Gastroesophageal sphincter (tissue), 4 donors: ENCODE measurements around the gene OR51A4. TPM values are rescaled to one million over a fixed set of nuclear protein-coding genes. Genes with fewer than 3 reads are reported as not detected.
"Not testable (repeated sequence)": the region's sequence is repeated elsewhere in the genome, so short reads cannot be mapped to it uniquely, and the experiment has no call there.

Source experiments
- ATAC-seq: fragments of 150-250 bp; one replicate; pipeline ENCODE4 v1.9.1; 2016; ENCODE audit warnings: mild to moderate bottlenecking, moderate library complexity
- H3K27ac ChIP-seq, 4 donors: fragments of 200-600 bp; sonication (generic) in 3 of 4; 1 replicate in 3 of 4; 2 replicates in 1 of 4; pipeline ENCODE4 v1.5.1; 2016 to 2019
- H3K27me3 ChIP-seq: fragments of 200-600 bp; sonication (generic); one replicate; pipeline ENCODE4 v1.5.1; 2019
- H3K36me3 ChIP-seq, 2 donors: fragments of 200-600 bp; sonication (generic); one replicate each; pipeline ENCODE4 v1.5.1; 2019; ENCODE audit warnings: control low read depth in 1 of 2
- H3K4me1 ChIP-seq, 3 donors: fragments of 200-600 bp; sonication (generic); 1 replicate in 2 of 3; 2 replicates in 1 of 3; pipeline ENCODE4 v1.5.1; 2016 to 2019; ENCODE audit warnings: control low read depth in 2 of 3
- H3K4me3 ChIP-seq, 2 donors: fragments of 200-600 bp; sonication (generic); one replicate each; pipeline ENCODE4 v1.5.1; 2019; ENCODE audit warnings: mild to moderate bottlenecking in 1 of 2, moderate library complexity in 1 of 2
- H3K9me3 ChIP-seq, 3 donors: fragments of 200-600 bp; sonication (generic); one replicate each; pipeline ENCODE4 v1.5.1; 2017 to 2019; ENCODE audit warnings: control low read depth in 2 of 3
- CTCF ChIP-seq, 4 experiments: fragments of 200-600 bp in 2 of 4; fragments of 450-650 bp in 2 of 4; sonication (generic) in 1 of 4; IDR thresholded peaks; one replicate each; pipeline ENCODE4 v1.5.1; 2017 to 2019; ENCODE audit warnings: antibody characterized with exemption in 4 of 4, mild to moderate bottlenecking in 2 of 4, moderate library complexity in 2 of 4
- EP300 ChIP-seq: sonication (generic); formaldehyde crosslinking; IDR thresholded peaks from one replicate; pipeline ENCODE4 v1.6.1; 2017; ENCODE audit warnings: antibody characterized with exemption, mild to moderate bottlenecking
- POLR2A ChIP-seq, 2 donors: fragments of 450-650 bp; IDR thresholded peaks; one replicate each; pipeline ENCODE4 v1.6.1; 2017; ENCODE audit warnings: antibody characterized with exemption in 2 of 2, mild to moderate bottlenecking in 2 of 2, moderate library complexity in 1 of 2
- POLR2AphosphoS5 ChIP-seq: sonication (generic); formaldehyde crosslinking; IDR thresholded peaks from one replicate; pipeline ENCODE4 v1.6.1; 2017; ENCODE audit warnings: antibody characterized with exemption
- WGBS, 2 donors: methylation state at CpG; one replicate each; pipeline ENCODE4 v1.1.5; 2018; ENCODE audit warnings: low coverage in 1 of 2; 5-methylcytosine and 5-hydroxymethylcytosine counted together
- total RNA-seq, 4 donors: library from RNA; depleted of rRNA; stranded (reverse); fragments of >200 nt; gene quantifications; one replicate each; pipeline ENCODE4 v1.1.0, GENCODE V29; 2016

OR51A4 gene
- total RNA-seq, 4 donors from 2014 or later = not detected

GRCh38 chr11:4979036-4979435, 31.6 kb upstream of the OR51A4 start:
- Histone ChIP-seq H3K4me3 (no peak overlapping the region), H3K27ac (no peak overlapping the region), H3K9me3 (no peaks in the 10 kb centered on the region), H3K27me3 (no peaks in the 10 kb centered on the region), H3K36me3 (no peaks in the 10 kb centered on the region), H3K4me1 (no peaks in the 10 kb centered on the region)
- TF ChIP-seq CTCF (IDR thresholded peaks at IDR 0.05) (no peak), POLR2AphosphoS5 (no peak), POLR2A (IDR thresholded peaks at IDR 0.05) (no peak), EP300 (no peak)
- ATAC-seq = no peak
- 45% methylated on average over 3 of the region's 3 CpGs for WGBS, 2 donors

- H3K4me3 ChIP-seq = no peak overlapping the region
- WGBS, 2 donors = 81 to 86% methylated on average over 4 to 5 of the region's 5 CpGs
- TF ChIP-seq POLR2AphosphoS5 = no peak
- no peak for TF ChIP-seq CTCF (IDR thresholded peaks at IDR 0.05)
- TF ChIP-seq EP300 = no peak
- no peak for TF ChIP-seq POLR2A (IDR thresholded peaks at IDR 0.05)
These were observed 28.0 kb upstream of the OR51A4 start for GRCh38 chr11:4975436-4975835.

GRCh38 chr11:4962816-4963215, 15.4 kb upstream of the OR51A4 start:
- Histone ChIP-seq H3K36me3 (no peaks in the 10 kb centered on the region), H3K4me3 (no peak overlapping the region), H3K27me3 (no peaks in the 10 kb centered on the region), H3K9me3 (no peaks in the 10 kb centered on the region), H3K27ac (no peak overlapping the region), H3K4me1 (no peaks in the 10 kb centered on the region)
- 25 to 33% methylated on average over 1 of the region's 1 CpG for WGBS, 2 donors
- TF ChIP-seq POLR2A (IDR thresholded peaks at IDR 0.05) = no peak
- no peak for TF ChIP-seq EP300
- TF ChIP-seq POLR2AphosphoS5 = no peak
- TF ChIP-seq CTCF (IDR thresholded peaks at IDR 0.05) = no peak
- ATAC-seq = no peak

More at GRCh38 chr11:4975436-4975835, 28.0 kb upstream of the OR51A4 start:
- Histone ChIP-seq H3K27me3 (no peaks in the 10 kb centered on the region), H3K27ac (no peak overlapping the region), H3K4me1 (no peaks in the 10 kb centered on the region), H3K36me3 (no peaks in the 10 kb centered on the region), H3K9me3 (no peaks in the 10 kb centered on the region)
- no peak for ATAC-seq

GRCh38 chr11:4960877-4961276, 13.5 kb upstream of the OR51A4 start:
- H3K4me1 ChIP-seq = no peaks in the 10 kb centered on the region
- H3K27me3 ChIP-seq = no peaks in the 10 kb centered on the region
- H3K9me3 ChIP-seq = no peaks in the 10 kb centered on the region
- H3K27ac ChIP-seq = no peak overlapping the region
- H3K4me3 ChIP-seq = no peak overlapping the region
- no peaks in the 10 kb centered on the region for H3K36me3 ChIP-seq
- WGBS, 2 donors = 73 to 78% methylated on average over 3 of the region's 3 CpGs
- no peak for TF ChIP-seq CTCF (IDR thresholded peaks at IDR 0.05)
- no peak for TF ChIP-seq POLR2AphosphoS5
- no peak for TF ChIP-seq EP300
- TF ChIP-seq POLR2A (IDR thresholded peaks at IDR 0.05) = no peak
- no peak for ATAC-seq

DNA sequence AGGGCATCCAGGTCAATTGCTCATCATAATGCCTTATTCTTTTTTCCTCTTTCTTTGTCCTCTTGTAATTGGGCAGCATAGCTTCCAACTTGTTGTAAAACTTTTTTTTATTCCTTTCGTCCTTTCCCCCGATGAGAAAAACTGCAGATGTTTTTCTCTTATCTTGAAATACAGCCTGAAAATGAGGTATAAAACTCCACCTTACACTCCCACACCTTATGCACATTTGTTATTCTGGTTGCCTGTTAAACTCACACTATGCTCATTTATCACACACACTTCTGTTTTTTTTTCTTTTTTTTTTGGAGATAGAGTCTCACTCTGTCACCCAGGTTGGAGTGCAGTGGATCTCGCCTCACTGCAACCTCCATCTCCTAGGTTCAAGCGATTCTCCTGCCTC, 10.0 kb upstream of the OR51A4 start:
- H3K36me3 ChIP-seq = no peaks in the 10 kb centered on the region
- H3K27me3 ChIP-seq = no peaks in the 10 kb centered on the region
- H3K4me1 ChIP-seq = no peaks in the 10 kb centered on the region
- H3K4me3 ChIP-seq = no peak overlapping the region
- no peak for TF ChIP-seq POLR2AphosphoS5
- TF ChIP-seq CTCF (IDR thresholded peaks at IDR 0.05) = no peak
- TF ChIP-seq POLR2A (IDR thresholded peaks at IDR 0.05) = no peak
- TF ChIP-seq EP300 = no peak
- no peaks in the 10 kb centered on the region for H3K9me3 ChIP-seq
- H3K27ac ChIP-seq = no peak overlapping the region
- no peak for ATAC-seq
- WGBS, 2 donors = 74 to 80% methylated on average over 4 of the region's 4 CpGs

DNA sequence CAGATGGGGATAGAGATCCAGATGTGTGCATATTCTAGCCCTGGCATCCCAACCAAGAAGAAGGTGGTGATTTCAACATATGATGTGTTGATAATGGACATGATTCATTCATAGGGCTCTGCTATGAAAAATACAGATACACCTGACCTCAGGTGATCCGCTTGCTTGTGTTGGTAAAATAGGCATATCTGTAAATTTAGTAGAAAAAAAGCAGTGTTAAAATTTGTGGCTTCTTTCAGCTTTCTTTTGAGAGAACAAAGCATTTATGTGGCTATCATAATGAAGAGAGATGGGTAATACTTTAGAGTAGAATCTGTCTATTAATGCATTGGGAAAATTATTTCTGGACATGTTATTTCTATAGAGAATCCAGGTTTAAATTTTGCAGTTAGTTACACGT, 8.2 kb upstream of the OR51A4 start, which contains the start of gene OR51A2:
OR51A2 (minus strand) TSS at position 101 of the 400 bp plus-strand sequence; CDS start at position 101, 0 bp downstream.
- WGBS, 2 donors = 62 to 83% methylated on average over 2 of the region's 2 CpGs
- H3K4me3 ChIP-seq, H3K27ac ChIP-seq, H3K4me1 ChIP-seq, H3K9me3 ChIP-seq, ATAC-seq, H3K36me3 ChIP-seq, H3K27me3 ChIP-seq: not testable (repeated sequence)
